ENCODE data around the gene KIAA0513. TPM values are rescaled to one million over a fixed set of nuclear protein-coding genes. Genes with fewer than 3 reads are reported as not detected.

Gene KIAA0513
- total and polyA plus RNA-seq, 2 donors (not counting 1 experiment from before 2014, with no cell fraction given): 11.7 to 22.3 TPM

DNA sequence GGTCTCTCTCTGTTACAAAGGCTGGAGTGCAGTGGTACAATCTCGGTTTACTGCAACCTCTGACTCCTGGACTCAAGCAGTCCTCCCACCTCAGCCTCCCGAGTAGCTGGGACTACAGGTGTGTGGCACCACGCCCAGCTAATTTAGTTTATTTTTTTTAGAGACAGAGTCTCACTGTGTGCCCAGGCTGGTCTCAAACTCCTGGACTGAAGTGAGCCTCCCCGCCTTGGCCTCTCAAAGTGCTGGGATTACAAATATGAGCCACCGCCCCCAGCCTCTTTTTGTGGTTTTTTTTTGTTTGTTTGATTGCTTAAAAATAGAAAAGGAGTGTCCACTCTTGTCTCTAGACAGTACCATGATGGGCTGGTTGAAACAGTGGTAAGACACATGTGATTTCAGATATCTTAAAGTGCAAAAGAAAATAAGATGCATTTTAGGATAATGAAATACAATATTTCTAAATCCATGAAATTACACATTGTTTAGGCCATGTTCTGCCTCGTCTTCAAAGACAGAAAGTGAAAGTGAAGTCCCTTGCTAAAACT, 27.4 kb downstream of the KIAA0513 start:
- Histone ChIP-seq H3K79me2 (ENCODE audit: control insufficient read depth, insufficient read depth, low read length) (no peaks in the 10 kb centered on the region), H3K4me3 (replicated peaks in 1 of 4; ENCODE audit: control extremely low read depth in 1 of 4, insufficient read depth in 1 of 4, low read depth in 3 of 4, low read length in 4 of 4) (peak overlapping the region; percentile 32 to 62 (median 40)), H3K4me1 (ENCODE audit: control insufficient read depth, extremely low read depth, insufficient read depth, low read length) (peaks cover 5% of the 10 kb centered on the region), H3K9ac (ENCODE audit: insufficient read depth, low read length) (peak overlapping the region; percentile 16), H2AFZ (ENCODE audit: low read length) (peak overlapping the region; percentile 79), H3K36me3 (ENCODE audit: control insufficient read depth, insufficient read depth, low read length) (no peaks in the 10 kb centered on the region), H4K20me1 (ENCODE audit: control insufficient read depth, extremely low read depth, insufficient read depth, low read length) (no peaks in the 10 kb centered on the region), H3K27ac (ENCODE audit: insufficient read depth, low read length) (peak overlapping the region; percentile 31), H3K4me2 (ENCODE audit: extremely low read depth, insufficient read depth, low read length) (peak overlapping the region; percentile 82), H3K27me3 (ENCODE audit: control insufficient read depth, insufficient read depth, low read length) (no peaks in the 10 kb centered on the region), H3K9me3 (ENCODE audit: control insufficient read depth, insufficient read depth, low read depth, low read length) (no peaks in the 10 kb centered on the region)
- TF ChIP-seq EZH2 (IDR thresholded peaks at IDR 0.05; ENCODE audit: low read length, missing control alignments): no peak
- TF ChIP-seq, protein P1, sequence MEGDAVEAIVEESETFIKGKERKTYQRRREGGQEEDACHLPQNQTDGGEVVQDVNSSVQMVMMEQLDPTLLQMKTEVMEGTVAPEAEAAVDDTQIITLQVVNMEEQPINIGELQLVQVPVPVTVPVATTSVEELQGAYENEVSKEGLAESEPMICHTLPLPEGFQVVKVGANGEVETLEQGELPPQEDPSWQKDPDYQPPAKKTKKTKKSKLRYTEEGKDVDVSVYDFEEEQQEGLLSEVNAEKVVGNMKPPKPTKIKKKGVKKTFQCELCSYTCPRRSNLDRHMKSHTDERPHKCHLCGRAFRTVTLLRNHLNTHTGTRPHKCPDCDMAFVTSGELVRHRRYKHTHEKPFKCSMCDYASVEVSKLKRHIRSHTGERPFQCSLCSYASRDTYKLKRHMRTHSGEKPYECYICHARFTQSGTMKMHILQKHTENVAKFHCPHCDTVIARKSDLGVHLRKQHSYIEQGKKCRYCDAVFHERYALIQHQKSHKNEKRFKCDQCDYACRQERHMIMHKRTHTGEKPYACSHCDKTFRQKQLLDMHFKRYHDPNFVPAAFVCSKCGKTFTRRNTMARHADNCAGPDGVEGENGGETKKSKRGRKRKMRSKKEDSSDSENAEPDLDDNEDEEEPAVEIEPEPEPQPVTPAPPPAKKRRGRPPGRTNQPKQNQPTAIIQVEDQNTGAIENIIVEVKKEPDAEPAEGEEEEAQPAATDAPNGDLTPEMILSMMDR (conservative IDR thresholded peaks at IDR 0.05 in 1 of 2, IDR thresholded peaks at IDR 0.05 in 1 of 2; ENCODE audit: low read depth in 1 of 2, low read length in 2 of 2): no peak
- no peak for DNase-seq (ENCODE audit: low read depth in 2 of 2)

DNA sequence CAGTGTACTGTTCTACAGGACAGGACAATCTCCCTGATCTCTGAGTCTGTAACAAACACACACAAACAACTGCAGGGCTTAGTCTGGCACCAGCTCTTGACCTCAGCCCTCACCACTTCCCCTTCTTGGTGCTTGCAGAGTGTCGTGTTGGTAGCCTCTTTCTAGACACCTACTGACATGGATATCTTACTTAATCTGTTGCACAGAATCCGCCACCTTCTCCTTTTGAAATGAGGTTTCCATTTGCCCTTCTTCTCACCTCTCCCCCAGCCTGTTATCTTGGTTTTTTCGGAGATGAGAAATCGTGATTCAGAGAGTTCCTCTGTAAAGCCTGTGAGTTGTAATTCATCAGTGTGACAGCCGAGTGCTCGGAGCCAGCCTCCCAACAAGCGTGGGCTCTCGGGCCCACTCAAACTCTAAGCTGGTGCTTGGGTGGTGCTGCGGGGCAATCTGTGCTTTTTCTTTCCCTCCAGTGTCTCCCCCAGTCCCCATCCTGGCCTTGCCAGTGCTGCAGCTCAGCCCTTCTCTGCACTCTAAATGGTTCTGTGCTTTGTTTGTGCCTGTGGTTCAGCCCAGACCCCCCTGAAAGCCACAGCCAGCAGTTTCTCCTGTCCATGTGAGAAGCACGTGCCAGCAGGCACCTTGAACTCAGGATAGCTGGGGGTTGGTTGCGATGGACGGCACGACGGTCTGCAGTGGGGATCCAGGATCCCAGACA, 28.1 kb downstream of the KIAA0513 start:
- Histone ChIP-seq H3K9me3 (ENCODE audit: control insufficient read depth, insufficient read depth, low read depth, low read length) (no peaks in the 10 kb centered on the region), H3K79me2 (ENCODE audit: control insufficient read depth, insufficient read depth, low read length) (no peaks in the 10 kb centered on the region), H3K36me3 (ENCODE audit: control insufficient read depth, insufficient read depth, low read length) (no peaks in the 10 kb centered on the region), H4K20me1 (ENCODE audit: control insufficient read depth, extremely low read depth, insufficient read depth, low read length) (no peaks in the 10 kb centered on the region), H3K27me3 (ENCODE audit: control insufficient read depth, insufficient read depth, low read length) (no peaks in the 10 kb centered on the region), H3K4me1 (ENCODE audit: control insufficient read depth, extremely low read depth, insufficient read depth, low read length) (peaks cover 5% of the 10 kb centered on the region), H3K9ac (ENCODE audit: insufficient read depth, low read length) (peak overlapping the region; percentile 16), H3K27ac (ENCODE audit: insufficient read depth, low read length) (peak overlapping the region; percentile 31), H3K4me3 (replicated peaks in 1 of 4; ENCODE audit: control extremely low read depth in 1 of 4, insufficient read depth in 1 of 4, low read depth in 3 of 4, low read length in 4 of 4) (peak overlapping the region; percentile 32 to 62 (median 40)), H2AFZ (ENCODE audit: low read length) (peak overlapping the region; percentile 79), H3K4me2 (ENCODE audit: extremely low read depth, insufficient read depth, low read length) (peak overlapping the region; percentile 82)
- DNase-seq (ENCODE audit: low read depth in 2 of 2): peak; percentile 74 to 80
- TF ChIP-seq, protein P1 (conservative IDR thresholded peaks at IDR 0.05 in 1 of 2, IDR thresholded peaks at IDR 0.05 in 1 of 2; ENCODE audit: low read depth in 1 of 2, low read length in 2 of 2): no peak
- TF ChIP-seq EZH2 (IDR thresholded peaks at IDR 0.05; ENCODE audit: low read length, missing control alignments): no peak

DNA sequence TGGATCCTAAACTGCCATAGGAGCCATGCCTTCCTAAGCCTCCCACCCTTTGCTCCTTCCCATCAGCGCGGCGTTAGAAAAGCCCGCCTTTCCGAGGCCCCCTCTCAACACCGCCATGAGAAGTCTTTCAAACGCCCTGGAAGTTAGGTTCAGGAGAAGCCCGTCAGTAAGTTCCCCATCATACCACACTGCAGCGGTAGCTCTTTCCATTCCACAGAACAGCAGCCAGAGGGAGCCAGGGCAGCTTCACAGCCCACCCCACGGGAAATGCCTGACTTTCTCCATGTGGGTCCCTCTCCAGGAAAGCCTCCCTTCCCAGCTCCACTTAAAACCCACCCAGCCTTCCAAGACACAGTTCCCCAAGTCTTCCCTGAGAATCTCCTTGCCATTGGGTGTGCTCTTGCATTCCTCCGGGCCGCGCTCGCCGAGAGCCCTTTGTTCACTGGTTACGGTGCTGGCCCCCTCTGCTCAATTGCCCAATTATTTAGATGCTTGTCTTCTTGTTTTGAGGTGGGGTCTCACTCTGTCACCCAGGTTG, 28.7 kb downstream of the KIAA0513 start:
- Histone ChIP-seq H4K20me1 (ENCODE audit: control insufficient read depth, extremely low read depth, insufficient read depth, low read length) (no peaks in the 10 kb centered on the region), H3K9me3 (ENCODE audit: control insufficient read depth, insufficient read depth, low read depth, low read length) (no peaks in the 10 kb centered on the region), H3K4me2 (ENCODE audit: extremely low read depth, insufficient read depth, low read length) (peak overlapping the region; percentile 82), H2AFZ (ENCODE audit: low read length) (no peak overlapping the region), H3K4me1 (ENCODE audit: control insufficient read depth, extremely low read depth, insufficient read depth, low read length) (peaks cover 5% of the 10 kb centered on the region), H3K9ac (ENCODE audit: insufficient read depth, low read length) (no peak overlapping the region), H3K27ac (ENCODE audit: insufficient read depth, low read length) (no peak overlapping the region), H3K79me2 (ENCODE audit: control insufficient read depth, insufficient read depth, low read length) (no peaks in the 10 kb centered on the region), H3K4me3 (replicated peaks in 1 of 4; ENCODE audit: control extremely low read depth in 1 of 4, insufficient read depth in 1 of 4, low read depth in 3 of 4, low read length in 4 of 4) (no peak overlapping the region), H3K27me3 (ENCODE audit: control insufficient read depth, insufficient read depth, low read length) (no peaks in the 10 kb centered on the region), H3K36me3 (ENCODE audit: control insufficient read depth, insufficient read depth, low read length) (no peaks in the 10 kb centered on the region)
- DNase-seq (ENCODE audit: low read depth in 2 of 2): peak; percentile 31 to 57
- TF ChIP-seq, protein P1 (conservative IDR thresholded peaks at IDR 0.05 in 1 of 2, IDR thresholded peaks at IDR 0.05 in 1 of 2; ENCODE audit: low read depth in 1 of 2, low read length in 2 of 2): peak; percentile 45 to 72
- TF ChIP-seq EZH2 (IDR thresholded peaks at IDR 0.05; ENCODE audit: low read length, missing control alignments): no peak

Measured in fibroblast of lung (primary cell).